Transverse colon (tissue), 3 donors: ENCODE results near the gene MGAT5.

Source experiments
- EP300 ChIP-seq: sonication (generic); formaldehyde crosslinking; IDR thresholded peaks from one replicate; pipeline ENCODE4 v1.6.1; 2017; ENCODE audit warnings: antibody characterized with exemption, low read depth
- POLR2A ChIP-seq: fragments of 450-650 bp; IDR thresholded peaks from one replicate; pipeline ENCODE4 v1.6.1; 2016; ENCODE audit warnings: antibody characterized with exemption, mild to moderate bottlenecking, moderate library complexity
- TF ChIP-seq, protein P1 (sequence below), 5 experiments: fragments of 200-600 bp in 3 of 5; fragments of 450-650 bp in 2 of 5; sonication (generic) in 3 of 5; IDR thresholded peaks; 1 replicate in 2 of 5; 2 replicates in 3 of 5; pipeline ENCODE4 v1.5.1; 2016 to 2017; ENCODE audit warnings: antibody characterized with exemption in 5 of 5, inconsistent platforms in 3 of 5, mild to moderate bottlenecking in 2 of 5, moderate library complexity in 1 of 5

DNA sequence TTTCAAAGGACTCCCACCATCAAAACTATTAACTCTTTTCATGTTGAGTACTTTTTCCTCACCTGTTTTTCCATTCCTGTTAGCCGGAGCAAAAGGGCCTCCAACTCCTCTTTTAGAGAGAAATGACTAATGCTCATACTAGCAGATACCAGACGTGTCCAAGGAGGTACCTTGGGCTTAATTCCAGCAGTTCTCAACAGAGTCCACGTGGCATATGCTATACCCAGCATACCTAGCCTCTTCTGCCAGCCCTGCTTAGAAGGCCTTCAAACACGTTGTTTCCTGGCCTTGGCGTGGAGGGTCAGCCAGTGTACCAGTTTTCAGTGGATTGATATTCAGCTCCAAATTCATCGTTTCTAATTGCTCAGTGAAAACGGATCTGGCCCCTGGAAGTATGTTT, 123.9 kb downstream of the MGAT5 start:
- TF ChIP-seq, protein P1, sequence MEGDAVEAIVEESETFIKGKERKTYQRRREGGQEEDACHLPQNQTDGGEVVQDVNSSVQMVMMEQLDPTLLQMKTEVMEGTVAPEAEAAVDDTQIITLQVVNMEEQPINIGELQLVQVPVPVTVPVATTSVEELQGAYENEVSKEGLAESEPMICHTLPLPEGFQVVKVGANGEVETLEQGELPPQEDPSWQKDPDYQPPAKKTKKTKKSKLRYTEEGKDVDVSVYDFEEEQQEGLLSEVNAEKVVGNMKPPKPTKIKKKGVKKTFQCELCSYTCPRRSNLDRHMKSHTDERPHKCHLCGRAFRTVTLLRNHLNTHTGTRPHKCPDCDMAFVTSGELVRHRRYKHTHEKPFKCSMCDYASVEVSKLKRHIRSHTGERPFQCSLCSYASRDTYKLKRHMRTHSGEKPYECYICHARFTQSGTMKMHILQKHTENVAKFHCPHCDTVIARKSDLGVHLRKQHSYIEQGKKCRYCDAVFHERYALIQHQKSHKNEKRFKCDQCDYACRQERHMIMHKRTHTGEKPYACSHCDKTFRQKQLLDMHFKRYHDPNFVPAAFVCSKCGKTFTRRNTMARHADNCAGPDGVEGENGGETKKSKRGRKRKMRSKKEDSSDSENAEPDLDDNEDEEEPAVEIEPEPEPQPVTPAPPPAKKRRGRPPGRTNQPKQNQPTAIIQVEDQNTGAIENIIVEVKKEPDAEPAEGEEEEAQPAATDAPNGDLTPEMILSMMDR (IDR thresholded peaks at IDR 0.05): no peak
- no peak for TF ChIP-seq EP300
- no peak for TF ChIP-seq POLR2A
